H1 (cell line): Measurements from ENCODE around the gene HSPA4. TPM values are rescaled to one million over a fixed set of nuclear protein-coding genes. Genes with fewer than 3 reads are reported as not detected.
A peak's percentile ranks its signal among the peaks of the same experiment; 100 is the strongest.

ENCODE experiments used
- CTCF ChIA-PET: fragments of 300-600 bp; sonication (Branson Sonifier 250); formaldehyde crosslinking; loops from one replicate; lab custom pipeline; 2021; ENCODE audit not compliant: partially characterized antibody; lab: Charles Lee
- POLR2A ChIA-PET: fragments of 300-600 bp; sonication (Branson Sonifier 250); formaldehyde crosslinking; loops from one replicate; lab custom pipeline; 2021; ENCODE audit warnings: inconsistent platforms; ENCODE audit not compliant: partially characterized antibody; lab: Charles Lee
- DNase-seq, 2 experiments: peaks; one replicate each; pipeline versions ENCODE4 v3.0.0 to v3.0.0-alpha.2; 2010 to 2022; ENCODE audit warnings: low spot score in 2 of 2, low read depth in 1 of 2, mixed read lengths in 1 of 2
- FAIRE-seq: peaks from 2 replicates; lab custom pipeline; 2011; peaks lifted over from hg19 to GRCh38; lab: Jason Lieb, UNC
- H2AFZ ChIP-seq: 2 replicates; pipeline ENCODE4 v1.8.1; 2012; ENCODE audit warnings: low read length, inconsistent platforms
- H2AK5ac ChIP-seq: 2 replicates; pipeline ENCODE4 v1.6.1; 2013; ENCODE audit warnings: low read depth, low read length
- H2BK120ac ChIP-seq: replicated peaks from 2 replicates; pipeline ENCODE3; 2013; ENCODE audit warnings: low read depth, low read length, inconsistent platforms
- H2BK12ac ChIP-seq: 2 replicates; pipeline ENCODE4 v1.6.1; 2013; ENCODE audit warnings: low read depth, low read length
- H2BK15ac ChIP-seq: 2 replicates; pipeline ENCODE4 v1.6.1; 2013; ENCODE audit warnings: low read length
- H2BK20ac ChIP-seq: 2 replicates; pipeline ENCODE4 v1.6.1; 2013; ENCODE audit warnings: low read length
- H2BK5ac ChIP-seq: 2 replicates; pipeline ENCODE4 v1.6.1; 2013; ENCODE audit warnings: low read depth, low read length
- H3K14ac ChIP-seq: 2 replicates; pipeline ENCODE4 v1.6.1; 2013; ENCODE audit warnings: inconsistent platforms; ENCODE audit not compliant: insufficient read length
- H3K18ac ChIP-seq: 2 replicates; pipeline ENCODE4 v1.6.1; 2013; ENCODE audit warnings: low read length; ENCODE audit errors: extremely low read depth
- H3K23ac ChIP-seq: 2 replicates; pipeline ENCODE4 v1.6.1; 2013; ENCODE audit warnings: inconsistent platforms; ENCODE audit not compliant: insufficient read length
- H3K23me2 ChIP-seq: 2 replicates; pipeline ENCODE4 v1.6.1; 2013; ENCODE audit warnings: low read depth, low read length
- H3K27ac ChIP-seq: 2 replicates; pipeline ENCODE4 v1.6.1; 2011; ENCODE audit warnings: low read depth, low read length, inconsistent platforms
- H3K27me3 ChIP-seq, 4 experiments: replicated peaks in 1 of 4; 1 replicate in 1 of 4; 2 replicates in 3 of 4; pipeline versions ENCODE4 v1.6.1 to v1.8.1; 2011 to 2013; ENCODE audit warnings: low read length in 3 of 4, mild to moderate bottlenecking in 3 of 4, inconsistent platforms in 2 of 4, mixed read lengths in 2 of 4, moderate library complexity in 1 of 4; ENCODE audit not compliant: control insufficient read depth in 3 of 4, insufficient read depth in 3 of 4; ENCODE audit errors: extremely low read depth in 1 of 4
- H3K36me3 ChIP-seq, 4 experiments: 2 replicates each; pipeline versions ENCODE4 v1.6.1 to v1.8.1; 2011 to 2013; ENCODE audit warnings: mild to moderate bottlenecking in 4 of 4, low read length in 3 of 4, moderate library complexity in 2 of 4, control low read depth in 1 of 4, inconsistent platforms in 1 of 4; ENCODE audit not compliant: insufficient read depth in 4 of 4, control insufficient read depth in 2 of 4
- H3K4ac ChIP-seq: replicated peaks from 2 replicates; pipeline ENCODE3; 2013; ENCODE audit warnings: low read length, low read depth, mixed read lengths, inconsistent platforms; ENCODE audit not compliant: insufficient read length
- H3K4me1 ChIP-seq, 4 experiments: replicated peaks in 1 of 4; 1 replicate in 1 of 4; 2 replicates in 3 of 4; pipeline versions ENCODE4 v1.6.1 to v1.8.1; 2011 to 2013; ENCODE audit warnings: low read length in 3 of 4, inconsistent platforms in 2 of 4, mixed read lengths in 1 of 4; ENCODE audit not compliant: insufficient read depth in 4 of 4, control insufficient read depth in 3 of 4
- H3K4me2 ChIP-seq, 2 experiments: 2 replicates each; pipeline versions ENCODE4 v1.6.1 to v1.8.1; 2011 to 2013; ENCODE audit warnings: low read depth in 2 of 2, low read length in 2 of 2, control low read depth in 1 of 2, inconsistent platforms in 1 of 2, mild to moderate bottlenecking in 1 of 2; ENCODE audit not compliant: insufficient read depth in 1 of 2
- H3K4me3 ChIP-seq, 4 experiments: fragments of 200-600, 300-600 bp in 1 of 4; sonication (generic), shearing (Covaris generic), sonication (Bioruptor Twin) in 1 of 4; 2 replicates each; pipeline versions ENCODE4 v1.5.1 to v1.8.1; 2011 to 2016; ENCODE audit warnings: low read length in 4 of 4, low read depth in 3 of 4, control low read depth in 2 of 4, inconsistent platforms in 2 of 4, mild to moderate bottlenecking in 2 of 4, mixed read lengths in 1 of 4, moderate library complexity in 1 of 4; ENCODE audit not compliant: insufficient read depth in 2 of 4; ENCODE audit errors: extremely low read depth in 1 of 4
- H3K56ac ChIP-seq: replicated peaks from 2 replicates; pipeline ENCODE3; 2013; ENCODE audit warnings: low read depth, mild to moderate bottlenecking, mixed read lengths, low read length, inconsistent platforms; ENCODE audit not compliant: insufficient read length
- H3K79me1 ChIP-seq: 2 replicates; pipeline ENCODE4 v1.6.1; 2013; ENCODE audit warnings: low read depth, low read length, control low read depth
- H3K79me2 ChIP-seq, 2 experiments: 2 replicates each; pipeline versions ENCODE4 v1.6.1 to v1.8.1; 2012 to 2013; ENCODE audit warnings: low read length in 2 of 2, mild to moderate bottlenecking in 2 of 2, inconsistent platforms in 1 of 2; ENCODE audit not compliant: insufficient read depth in 2 of 2, control insufficient read depth in 1 of 2
- H3K9ac ChIP-seq, 4 experiments: replicated peaks in 1 of 4; 1 replicate in 1 of 4; 2 replicates in 3 of 4; pipeline versions ENCODE4 v1.6.1 to v1.8.1; 2011 to 2013; ENCODE audit warnings: low read depth in 3 of 4, low read length in 3 of 4, control low read depth in 2 of 4, mild to moderate bottlenecking in 2 of 4, moderate library complexity in 2 of 4, inconsistent platforms in 1 of 4; ENCODE audit errors: extremely low read depth in 1 of 4
- H3K9me3 ChIP-seq, 2 experiments: 2 replicates each; pipeline versions ENCODE4 v1.6.1 to v1.8.1; 2012 to 2013; ENCODE audit warnings: mild to moderate bottlenecking in 2 of 2, moderate library complexity in 2 of 2, control low read depth in 1 of 2, inconsistent platforms in 1 of 2, low read depth in 1 of 2, low read length in 1 of 2, mixed read lengths in 1 of 2; ENCODE audit not compliant: insufficient read depth in 2 of 2
- H4K20me1 ChIP-seq, 2 experiments: replicated peaks in 1 of 2; 2 replicates each; pipeline versions ENCODE3 to v1.8.1; 2011 to 2013; ENCODE audit warnings: inconsistent platforms in 2 of 2, low read length in 2 of 2, mild to moderate bottlenecking in 1 of 2; ENCODE audit not compliant: insufficient read depth in 2 of 2, control insufficient read depth in 1 of 2
- H4K5ac ChIP-seq: 2 replicates; pipeline ENCODE4 v1.6.1; 2013; ENCODE audit warnings: low read length, low read depth, mixed read lengths, inconsistent platforms; ENCODE audit not compliant: insufficient read length
- H4K8ac ChIP-seq: 2 replicates; pipeline ENCODE4 v1.8.0; 2013; ENCODE audit warnings: mild to moderate bottlenecking, moderate library complexity, low read length, inconsistent platforms; ENCODE audit not compliant: insufficient read depth; ENCODE audit errors: extremely low read depth
- H4K91ac ChIP-seq: replicated peaks from 2 replicates; pipeline ENCODE3; 2013; ENCODE audit warnings: low read length, mixed read lengths, inconsistent platforms; ENCODE audit not compliant: insufficient read length
- CBX8 ChIP-seq: fragments of 300-800, 300-1000 bp; sonication (generic); IDR thresholded peaks from 2 replicates; pipeline ENCODE4 v1.7.1; 2016; ENCODE audit warnings: low read depth, low read length, borderline replicate concordance
- CHD2 ChIP-seq: IDR thresholded peaks from 2 replicates; pipeline ENCODE4 v1.6.1; 2012; ENCODE audit warnings: low read length, improper control_type of control experiment
- HDAC2 ChIP-seq, 2 experiments: fragments of 300-600 bp in 1 of 2; sonication (generic) in 1 of 2; IDR thresholded peaks; 2 replicates each; pipeline ENCODE4 v1.6.1; 2011 to 2012; ENCODE audit warnings: low read depth in 2 of 2, low read length in 2 of 2, mild to moderate bottlenecking in 2 of 2, moderate library complexity in 2 of 2, borderline replicate concordance in 1 of 2, inconsistent platforms in 1 of 2
- KDM5A ChIP-seq: fragments of 200-600 bp; IDR thresholded peaks from 2 replicates; pipeline ENCODE4 v1.7.1; 2012; ENCODE audit warnings: mild to moderate bottlenecking, low read length, inconsistent platforms, mixed read lengths
- NRF1 ChIP-seq: IDR thresholded peaks from 2 replicates; pipeline ENCODE4 v1.6.1; 2011; ENCODE audit warnings: mild to moderate bottlenecking, low read depth, low read length, improper control_type of control experiment
- RNF2 ChIP-seq: fragments of 200-900, 300-1000 bp; sonication (generic); IDR thresholded peaks from 2 replicates; pipeline ENCODE4 v1.7.1; 2016; ENCODE audit warnings: borderline replicate concordance, low read depth, mild to moderate bottlenecking, antibody characterized with exemption, low read length; ENCODE audit not compliant: poor library complexity, severe bottlenecking; ENCODE audit errors: missing control alignments
- SIN3A ChIP-seq, 2 experiments: IDR thresholded peaks in 1 of 2; conservative IDR thresholded peaks in 1 of 2; 2 replicates each; pipeline ENCODE4 v1.6.1; 2011 to 2012; ENCODE audit warnings: low read length in 2 of 2, improper control_type of control experiment in 1 of 2, low read depth in 1 of 2, mild to moderate bottlenecking in 1 of 2
- TAF7 ChIP-seq: optimal IDR thresholded peaks from 2 replicates; pipeline ENCODE3; 2011; ENCODE audit warnings: low read depth, mild to moderate bottlenecking, inconsistent platforms, low read length, moderate library complexity, borderline replicate concordance
- WGBS, 2 experiments: shearing (Covaris generic) in 1 of 2; methylation state at CpG; one replicate each; pipeline versions ENCODE4 v1.1.6 to v1.1.7; 2013 to 2015; ENCODE audit warnings: low lambda C conversion rate in 2 of 2, mixed read lengths in 2 of 2, inconsistent platforms in 1 of 2, low coverage in 1 of 2, missing lambda C conversion rate in 1 of 2; ENCODE audit not compliant: insufficient replicate concordance in 2 of 2, insufficient coverage in 1 of 2, insufficient read length in 1 of 2; ENCODE audit errors: extremely low coverage in 1 of 2, missing lambda C conversion rate in 1 of 2; 5-methylcytosine and 5-hydroxymethylcytosine counted together
- polyA plus RNA-seq, 7 experiments: library from polyadenylated mRNA; depleted of rRNA in 3 of 7; stranded (reverse) in 5 of 7; unstranded in 2 of 7; fragments of >200 nt in 5 of 7; fragments of 200-250 nt in 2 of 7; gene quantifications; 1 replicate in 5 of 7; 2 replicates in 1 of 7; 4 replicates in 1 of 7; pipeline versions ENCODE4 v1.2.1 to v1.2.3, GENCODE V29; 2011 to 2013; ENCODE audit warnings: missing spikeins in 2 of 7, mixed read lengths in 2 of 7
- total RNA-seq: library from RNA; stranded (reverse); fragmentation: NEBNext Ultra II Directional; extraction: Animal tissue kit (Norgen Biotek cat#: 25700); gene quantifications from 2 replicates; pipeline ENCODE4 v1.2.1, GENCODE V29; 2021
- TF ChIP-seq, protein P1 (sequence below): IDR thresholded peaks from 2 replicates; pipeline ENCODE4 v1.6.1; 2012; ENCODE audit warnings: low read length, inconsistent platforms

Gene HSPA4
- total and polyA plus RNA-seq, 2 of the 8 experiments (the other 6 are each of a cell fraction or from before 2014, with no cell fraction given): 28.9 to 445 TPM

GRCh38 chr5:133112026-133112660 is 60.3 kb downstream of the HSPA4 start:
- Histone ChIP-seq H4K5ac (no peak overlapping the region), H4K20me1 (no peaks in the 10 kb centered on the region), H2BK15ac (no peak overlapping the region), H3K4me2 (no peak overlapping the region), H3K79me2 (no peaks in the 10 kb centered on the region), H3K23me2 (no peaks in the 10 kb centered on the region), H3K23ac (no peak overlapping the region), H3K56ac (no peak overlapping the region), H3K9ac (no peak overlapping the region; a peak in 1 of 7 replicates), H3K4ac (no peak overlapping the region), H3K36me3 (no peaks in the 10 kb centered on the region), H2BK5ac (no peak overlapping the region), H4K91ac (no peak overlapping the region), H2BK120ac (no peak overlapping the region), H3K9me3 (no peaks in the 10 kb centered on the region; a peak in 1 of 4 replicates)
- peak in 1 of 2 experiments; percentile 33 for DNase-seq
- no peak for TF ChIP-seq TAF7
- TF ChIP-seq HDAC2 (IDR thresholded peaks at IDR 0.05; ENCODE audit: borderline replicate concordance in 1 of 2, low read depth in 2 of 2, low read length in 2 of 2): no peak
- no peak for TF ChIP-seq RNF2
- TF ChIP-seq SIN3A (conservative IDR thresholded peaks at IDR 0.05 in 1 of 2, IDR thresholded peaks at IDR 0.05 in 1 of 2; ENCODE audit: low read depth in 1 of 2, low read length in 2 of 2): no peak
- no peak for TF ChIP-seq NRF1
- TF ChIP-seq, protein P1, sequence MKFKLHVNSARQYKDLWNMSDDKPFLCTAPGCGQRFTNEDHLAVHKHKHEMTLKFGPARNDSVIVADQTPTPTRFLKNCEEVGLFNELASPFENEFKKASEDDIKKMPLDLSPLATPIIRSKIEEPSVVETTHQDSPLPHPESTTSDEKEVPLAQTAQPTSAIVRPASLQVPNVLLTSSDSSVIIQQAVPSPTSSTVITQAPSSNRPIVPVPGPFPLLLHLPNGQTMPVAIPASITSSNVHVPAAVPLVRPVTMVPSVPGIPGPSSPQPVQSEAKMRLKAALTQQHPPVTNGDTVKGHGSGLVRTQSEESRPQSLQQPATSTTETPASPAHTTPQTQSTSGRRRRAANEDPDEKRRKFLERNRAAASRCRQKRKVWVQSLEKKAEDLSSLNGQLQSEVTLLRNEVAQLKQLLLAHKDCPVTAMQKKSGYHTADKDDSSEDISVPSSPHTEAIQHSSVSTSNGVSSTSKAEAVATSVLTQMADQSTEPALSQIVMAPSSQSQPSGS: no peak
- no peak for TF ChIP-seq CHD2
- TF ChIP-seq CBX8: no peak
- TF ChIP-seq KDM5A: no peak
- TF ChIP-seq, all 59 proteins: peak for 0
- Histone ChIP-seq H3K4me1 (no peaks in the 10 kb centered on the region; a peak in 1 of 7 replicates), H3K27me3 (no peaks in the 10 kb centered on the region), H3K14ac (no peak overlapping the region), H3K4me3 (no peak overlapping the region), H3K27ac (no peak overlapping the region), H2BK12ac (no peak overlapping the region), H3K79me1 (no peaks in the 10 kb centered on the region), H4K8ac (no peak overlapping the region), H2AFZ (no peak overlapping the region), H2BK20ac (no peak overlapping the region), H3K18ac (no peak overlapping the region), H2AK5ac (no peak overlapping the region)
- ChIA-PET POLR2A (interaction anchor here (0.6 to 1.7 kb wide), 3 partner anchors 10 to 426 kb away, joined by 3 to 4 read pairs (median 4); no protein-coding TSS in a partner anchor), CTCF (interaction anchor here (0.7 to 11.2 kb wide), 34 partner anchors 7 to 306 kb away, joined by 3 to 150 read pairs (median 4); no protein-coding TSS in a partner anchor)
- WGBS, 2 experiments: 91% methylated on average over 13 of the region's 13 CpGs; no CpG with 5 or more reads in 1 of the 2 experiments
- no peak for FAIRE-seq
